GM12891 (cell line): Measurements from ENCODE around the gene TMEM131.

Source experiments
- POLR2A ChIP-seq: IDR thresholded peaks from 2 replicates; pipeline ENCODE4 v1.6.1; 2011; ENCODE audit warnings: low read depth, low read length, control low read depth
- POLR2AphosphoS5 ChIP-seq: IDR thresholded peaks from 2 replicates; pipeline ENCODE4 v1.6.1; 2011; ENCODE audit warnings: low read depth, low read length, control low read depth

DNA sequence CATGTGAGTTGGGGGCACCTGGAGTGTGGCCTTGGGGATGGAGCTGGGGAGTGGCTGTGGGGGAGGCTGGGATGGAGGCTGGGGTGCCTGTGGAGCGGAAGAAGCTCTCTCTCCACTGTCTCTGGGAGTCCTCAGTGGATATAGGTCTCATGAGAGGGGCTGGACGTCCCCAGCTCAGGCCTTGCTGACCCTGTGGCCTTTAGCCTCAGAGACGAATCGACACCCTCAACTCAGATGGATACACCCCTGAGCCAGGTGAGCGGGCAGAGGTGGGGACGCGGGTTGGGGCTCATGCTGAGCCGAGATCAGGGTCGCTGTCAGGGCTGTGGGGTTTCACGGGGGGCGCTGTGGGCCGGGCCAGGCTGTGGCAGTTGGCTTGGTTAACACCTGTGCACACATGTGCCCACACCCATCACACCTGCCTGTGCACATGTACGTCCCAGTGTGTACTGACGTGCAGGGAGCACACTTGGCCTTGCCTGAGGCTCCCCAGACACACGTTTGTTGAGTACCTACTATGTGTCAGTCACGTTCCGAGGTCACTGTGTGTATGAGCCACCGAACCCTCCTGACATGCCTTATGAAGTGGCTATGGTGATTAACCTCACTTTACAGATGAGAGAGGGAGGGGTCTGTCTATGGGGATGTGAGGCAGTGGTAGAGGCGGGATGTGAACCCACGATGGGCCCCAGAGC is 262.3 kb downstream of the TMEM131 start:
- TF ChIP-seq POLR2A (no peak), POLR2AphosphoS5 (no peak)
